22Rv1 (cell line): ENCODE data around the gene SLC2A2.

Source experiments
- H3K27ac ChIP-seq: fragments of 450-650 bp; 2 replicates; pipeline ENCODE4 v1.5.1; 2017
- CTCF ChIP-seq: fragments of 450-650 bp; IDR thresholded peaks from 2 replicates; pipeline ENCODE4 v1.5.1; 2017; ENCODE audit warnings: mild to moderate bottlenecking
- ZFX ChIP-seq: fragments of 450-650 bp; IDR thresholded peaks from 2 replicates; pipeline ENCODE4 v1.6.1; 2017; ENCODE audit warnings: antibody characterized with exemption, borderline replicate concordance

SLC2A2 gene

GRCh38 chr3:170953229-170953628 lies 73.3 kb downstream of the SLC2A2 start:
- TF ChIP-seq ZFX (no peak), CTCF (no peak)
- no peak overlapping the region for H3K27ac ChIP-seq

DNA sequence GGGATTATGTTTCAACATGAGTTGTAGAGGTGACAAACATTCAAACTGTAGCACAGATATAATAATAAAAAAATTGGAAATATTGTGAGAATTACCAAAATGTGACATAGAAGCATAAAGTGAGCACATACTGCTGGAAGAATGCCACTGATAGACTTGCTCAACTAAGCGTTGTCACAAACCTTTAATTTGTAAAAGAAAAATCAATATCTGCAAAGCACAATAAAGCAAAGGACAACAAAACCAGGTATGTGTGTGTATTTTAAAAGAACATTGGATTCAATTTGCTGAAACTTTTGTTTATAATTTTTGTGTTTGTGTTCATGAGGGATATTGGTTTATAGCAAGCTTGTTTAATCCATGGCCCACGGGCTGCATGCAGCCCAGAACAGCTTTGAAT lies 77.3 kb downstream of the SLC2A2 start:
- no peak overlapping the region for H3K27ac ChIP-seq
- TF ChIP-seq CTCF = no peak
- TF ChIP-seq ZFX = no peak

DNA sequence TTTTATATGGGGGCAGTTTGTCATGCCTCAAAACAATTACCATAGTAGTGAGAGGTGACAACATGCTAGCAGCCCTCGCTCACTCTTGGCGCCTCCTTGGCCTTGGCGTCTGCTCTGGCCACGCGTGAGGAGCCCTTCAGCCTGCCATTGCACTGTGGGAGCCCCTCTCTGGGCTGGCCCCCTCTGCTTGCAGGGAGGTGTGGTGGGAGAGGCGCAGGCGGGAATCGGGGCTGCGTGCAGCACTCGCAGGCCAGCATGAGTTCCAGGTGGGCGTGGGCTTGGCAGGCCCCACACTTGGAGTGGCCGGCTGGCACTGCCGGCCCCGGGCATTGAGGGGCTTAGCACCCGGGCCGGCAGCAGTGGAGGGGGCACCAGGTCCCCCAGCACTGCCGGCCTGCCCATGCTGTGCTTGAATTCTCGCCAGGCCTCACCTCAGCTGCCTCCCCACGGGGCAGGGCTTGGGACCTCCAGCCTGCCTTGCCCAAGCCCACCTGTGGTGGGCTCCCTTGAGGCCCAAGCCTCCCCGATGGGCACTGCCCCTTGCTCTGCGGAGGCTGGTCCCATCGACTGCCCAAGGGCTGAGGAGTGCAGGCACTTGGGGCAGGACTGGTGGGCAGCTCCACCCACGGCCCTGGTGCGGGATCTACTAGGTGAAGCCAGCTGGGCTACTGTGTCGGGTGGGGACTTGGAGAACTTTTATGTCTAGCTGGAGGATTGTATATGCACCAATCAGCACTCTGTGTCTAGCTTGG lies 79.3 kb downstream of the SLC2A2 start:
- TF ChIP-seq CTCF (no peak), ZFX (no peak)
- H3K27ac ChIP-seq = no peak overlapping the region
